Raji (cell line): ENCODE measurements around the gene RAD51B.

Experiments
- POLR2A ChIP-seq: IDR thresholded peaks from 2 replicates; pipeline ENCODE4 v1.6.1; 2011; ENCODE audit warnings: low read depth, low read length, control low read depth; ENCODE audit not compliant: insufficient read depth

RAD51B gene

DNA sequence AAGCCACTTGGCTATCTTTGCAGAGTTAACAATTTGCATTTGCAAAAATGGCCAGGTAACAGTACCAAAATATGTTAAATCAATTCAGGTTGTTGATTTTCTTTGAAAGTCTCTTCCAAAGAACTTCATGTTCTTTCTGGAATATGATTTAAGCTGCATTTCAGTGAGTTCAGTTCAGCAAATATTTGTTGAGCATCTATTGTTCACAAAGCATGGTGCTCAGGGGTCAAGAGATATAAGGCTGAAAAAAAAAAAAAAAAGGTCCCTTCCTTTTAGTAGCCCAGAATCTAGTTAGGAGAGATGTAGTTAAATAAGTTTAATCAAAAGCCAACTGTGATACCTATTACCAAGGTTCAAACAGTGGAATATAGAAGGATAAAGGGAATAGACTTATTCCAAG, 656.2 kb downstream of the RAD51B start:
- no peak for TF ChIP-seq POLR2A

DNA sequence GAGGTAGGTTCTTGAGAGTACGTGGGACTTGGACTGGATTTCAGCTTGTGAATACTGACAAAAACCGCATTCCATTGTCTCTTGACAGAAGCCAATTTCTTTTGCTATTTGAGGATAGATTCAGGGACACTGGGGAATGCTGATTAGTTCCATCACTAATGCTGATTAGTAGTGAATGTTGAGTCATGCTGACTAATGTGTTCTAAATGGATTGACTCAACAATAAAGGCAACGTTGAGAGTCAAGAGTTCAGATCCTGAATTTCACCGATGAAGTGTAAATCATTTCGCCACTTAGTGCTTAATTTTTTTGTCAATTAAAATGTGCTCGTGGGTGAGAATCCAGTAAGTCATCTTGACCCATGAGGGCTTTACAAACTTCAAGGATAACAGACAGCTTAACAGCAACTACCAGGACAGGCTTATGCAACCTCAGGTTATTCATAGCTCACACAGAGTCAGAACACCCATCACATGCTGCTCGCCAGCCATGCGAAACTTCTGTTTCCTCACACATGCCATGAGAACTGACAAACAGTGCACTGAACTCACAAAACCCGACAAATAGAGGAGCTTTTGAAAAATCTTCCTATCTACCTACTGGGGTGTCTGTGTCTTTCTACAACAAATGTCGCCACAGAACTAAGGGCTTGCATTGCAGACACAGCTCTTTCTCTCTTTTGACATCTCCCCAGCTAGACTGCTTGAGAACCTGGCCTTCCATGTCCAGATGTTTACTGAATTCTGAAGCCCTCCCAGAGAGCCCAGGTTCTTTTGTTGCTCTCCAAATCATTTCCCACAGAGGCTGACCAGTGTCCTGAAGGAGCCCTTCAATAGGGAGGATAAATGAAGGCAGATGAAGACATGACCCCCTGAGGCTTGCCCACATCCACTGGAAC, 656.9 kb downstream of the RAD51B start:
- 0 out of 2 replicates have a peak, but pooled peaks have one; percentile 15 for TF ChIP-seq POLR2A

DNA sequence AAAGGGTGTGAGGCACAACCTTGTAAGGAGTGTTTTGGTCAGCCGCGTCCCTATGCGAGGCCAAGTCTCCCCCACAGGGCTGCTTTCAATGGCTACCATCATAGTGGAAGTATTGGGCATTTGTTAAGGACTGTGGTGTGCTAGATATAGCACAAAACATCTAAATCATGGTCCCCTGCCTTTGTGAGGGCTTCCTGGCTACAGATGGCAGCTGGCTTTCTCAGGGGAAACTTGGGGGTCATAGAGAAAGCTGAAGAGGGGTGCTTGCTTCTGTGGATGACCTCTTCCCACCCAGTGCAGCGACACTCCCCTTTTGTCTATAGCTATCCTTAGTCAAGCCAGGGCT, 657.5 kb downstream of the RAD51B start:
- TF ChIP-seq POLR2A, result no peak

DNA sequence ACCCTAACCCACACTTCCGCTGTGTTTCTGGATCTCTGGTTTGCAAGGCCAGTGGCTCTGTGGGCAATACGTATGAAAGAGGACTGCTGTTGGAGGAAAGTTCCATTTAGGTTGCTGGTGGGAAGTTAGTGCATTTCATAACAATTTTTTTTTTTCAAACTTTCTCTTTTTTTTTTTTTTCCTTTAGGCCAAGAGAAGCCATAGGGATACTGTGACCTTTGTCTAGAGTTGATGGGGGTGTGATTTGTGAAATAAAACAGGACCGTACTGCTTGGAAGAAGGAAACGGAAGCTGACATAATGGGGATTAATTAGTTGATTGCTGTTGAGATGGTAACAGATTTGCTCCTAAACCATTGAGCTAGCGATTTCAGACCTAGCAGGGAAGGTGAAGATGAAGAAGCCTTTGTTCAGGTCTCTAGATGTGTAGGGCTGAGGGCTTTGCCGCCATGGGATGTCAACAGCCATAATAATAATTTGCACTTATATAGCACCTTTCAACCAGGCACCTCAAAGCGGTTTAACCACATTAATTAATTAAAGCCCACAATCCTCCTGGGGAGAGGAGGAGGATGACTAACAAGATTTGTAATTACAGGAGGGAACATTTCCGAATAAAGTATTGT, 658.0 kb downstream of the RAD51B start:
- TF ChIP-seq POLR2A, result no peak

DNA sequence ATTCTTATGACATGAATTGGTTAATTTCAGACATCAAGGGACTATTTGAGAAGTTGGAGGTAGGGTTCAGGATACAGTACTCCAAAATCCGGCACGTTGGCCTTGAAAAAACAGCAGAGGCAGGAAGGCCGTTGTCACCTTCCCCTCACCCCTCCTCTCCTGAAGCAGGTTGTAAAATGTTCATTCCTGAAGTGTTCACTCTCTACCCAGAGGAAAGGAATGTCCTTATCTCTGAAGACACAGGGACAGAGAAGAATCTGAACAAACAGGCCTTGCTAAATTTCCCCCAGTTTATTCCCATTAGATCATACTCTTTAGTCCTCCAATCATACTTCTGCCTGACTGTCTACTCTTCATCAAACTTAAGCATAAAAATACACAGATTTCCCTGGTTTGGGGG, 659.7 kb downstream of the RAD51B start:
- TF ChIP-seq POLR2A, result no peak

DNA sequence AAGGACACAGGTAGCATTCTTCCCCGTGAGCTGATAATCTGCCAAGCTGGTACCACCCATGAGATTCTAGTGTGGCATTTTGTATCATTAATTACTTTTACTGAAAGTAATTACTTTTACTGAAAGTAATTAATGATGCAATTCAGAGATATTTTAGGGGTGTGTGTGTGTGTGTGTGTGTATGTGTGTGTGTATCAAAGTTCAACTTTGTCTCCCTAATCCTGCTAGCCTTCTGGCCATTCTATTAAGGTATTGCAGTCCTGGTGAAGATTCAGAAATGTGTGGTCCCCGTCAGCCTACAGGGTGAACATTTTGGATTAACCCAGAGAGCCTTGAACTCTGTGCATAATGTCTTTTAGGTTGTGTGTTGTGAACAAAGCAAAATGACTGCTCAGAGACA, 662.4 kb downstream of the RAD51B start:
- no peak for TF ChIP-seq POLR2A

DNA sequence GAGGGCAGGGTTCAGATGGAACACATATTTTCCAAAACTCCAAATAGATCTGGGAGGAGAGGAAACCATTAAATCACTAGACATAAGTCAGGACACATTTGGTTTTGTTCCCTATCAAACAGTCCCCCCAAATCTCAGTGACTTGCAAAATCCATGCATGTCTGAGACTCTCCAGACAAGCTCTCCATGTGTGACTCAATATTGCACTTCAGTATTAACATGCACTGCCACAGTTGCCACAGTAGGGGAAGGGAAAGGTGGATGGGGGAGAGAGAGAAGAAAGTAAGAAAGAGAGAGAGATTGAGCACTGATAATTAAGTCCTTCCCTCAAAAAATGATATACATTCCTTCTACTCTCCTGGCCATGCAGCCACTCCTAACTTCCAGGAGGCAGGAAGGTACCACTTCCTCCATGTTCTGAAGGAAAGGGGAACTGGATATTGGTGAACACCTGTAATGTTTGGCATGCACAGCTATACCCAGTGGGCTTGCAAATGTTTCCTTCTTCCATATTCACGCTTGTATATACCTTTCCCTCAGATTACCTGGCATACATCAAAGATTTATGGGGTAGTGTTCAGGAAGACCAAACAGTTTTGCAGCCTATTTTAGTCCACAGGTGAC, 663.3 kb downstream of the RAD51B start:
- no peak for TF ChIP-seq POLR2A

DNA sequence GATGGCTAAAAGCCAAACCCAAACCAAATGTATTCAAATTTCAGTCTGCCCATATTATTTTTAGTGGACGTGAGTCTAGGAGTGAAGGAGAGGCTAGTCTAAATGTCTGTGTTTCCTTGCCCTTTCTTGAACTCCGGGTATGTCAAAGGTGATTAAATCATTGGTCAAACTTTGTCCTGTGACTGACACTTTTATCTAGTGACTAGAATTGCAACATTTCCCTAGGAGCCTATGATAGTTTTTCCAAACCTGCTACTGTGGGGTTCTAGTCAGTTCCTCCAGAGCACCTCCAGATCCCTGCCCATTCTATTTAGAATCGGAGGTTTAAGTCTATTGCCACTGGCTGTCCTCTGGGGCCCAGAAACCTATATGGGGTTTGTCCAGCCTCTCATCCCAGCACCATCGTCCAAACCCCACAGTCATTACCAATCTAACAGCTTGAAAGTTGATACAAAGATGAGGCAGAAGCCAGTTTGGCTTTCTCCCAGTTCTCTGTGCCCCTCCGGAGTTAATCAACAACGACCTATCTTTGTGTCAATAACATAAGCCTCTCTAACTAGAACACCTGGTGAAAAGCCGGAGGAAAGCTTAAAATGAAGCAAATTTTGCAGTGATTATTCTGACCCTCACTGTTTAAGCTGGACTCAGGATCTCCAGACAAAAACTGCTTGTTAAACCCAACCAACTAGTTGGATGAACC, 666.6 kb downstream of the RAD51B start:
- TF ChIP-seq POLR2A, result no peak

DNA sequence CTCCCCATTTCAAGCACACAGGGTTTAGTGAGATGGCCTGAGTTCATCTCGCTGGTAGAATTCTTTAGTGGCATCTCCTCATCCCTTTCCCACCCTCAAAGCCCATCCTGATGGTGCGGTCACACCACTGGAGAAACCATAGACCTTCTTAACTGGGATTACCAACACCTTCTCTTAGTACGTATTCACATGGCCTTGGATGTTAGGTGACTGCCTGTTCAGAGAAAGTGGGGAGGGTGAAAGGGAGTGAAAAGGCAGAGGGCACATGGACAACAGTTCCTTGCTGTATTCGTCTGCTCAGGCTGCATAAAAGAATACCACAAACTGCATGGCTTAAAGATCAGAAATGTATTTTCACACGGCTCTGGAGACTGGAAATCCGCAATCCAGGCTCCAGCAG, 667.2 kb downstream of the RAD51B start:
- TF ChIP-seq POLR2A, result no peak

DNA sequence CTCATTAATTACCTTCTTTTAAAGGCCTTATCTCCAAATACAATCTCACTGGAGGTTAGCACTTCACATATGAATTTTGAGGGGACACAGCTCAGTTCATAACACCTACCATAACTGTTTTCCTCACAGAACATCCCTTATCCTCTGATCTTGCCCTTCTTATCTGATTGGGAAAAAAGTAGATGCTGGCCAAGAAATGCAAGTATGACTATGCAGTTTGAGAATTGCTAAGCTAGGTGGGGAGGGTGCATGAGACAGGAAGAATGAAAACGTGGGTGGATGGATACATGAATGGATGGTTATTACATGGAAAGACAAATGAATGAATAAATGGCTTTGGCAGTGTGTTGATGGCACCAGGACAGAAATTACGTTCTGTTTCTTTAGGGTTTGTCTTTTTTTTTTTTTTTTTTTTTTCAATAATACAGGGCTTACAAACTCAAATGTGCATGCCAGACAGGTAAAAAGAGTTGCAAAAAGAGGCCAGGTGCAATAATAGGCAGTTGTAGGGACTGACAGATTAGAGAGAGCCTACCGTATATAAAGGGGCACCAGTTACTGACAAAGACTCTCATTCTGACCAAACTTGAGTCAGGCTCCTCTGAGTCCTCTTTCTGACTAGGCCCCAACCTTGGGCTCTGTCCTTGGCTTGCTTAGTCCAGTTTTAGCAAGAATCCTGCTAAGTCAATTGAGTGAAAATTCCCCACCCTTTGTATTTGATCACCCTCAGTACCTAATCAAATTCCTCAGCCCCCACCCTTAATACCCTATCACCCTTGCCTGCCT, 668.4 kb downstream of the RAD51B start:
- no peak for TF ChIP-seq POLR2A

DNA sequence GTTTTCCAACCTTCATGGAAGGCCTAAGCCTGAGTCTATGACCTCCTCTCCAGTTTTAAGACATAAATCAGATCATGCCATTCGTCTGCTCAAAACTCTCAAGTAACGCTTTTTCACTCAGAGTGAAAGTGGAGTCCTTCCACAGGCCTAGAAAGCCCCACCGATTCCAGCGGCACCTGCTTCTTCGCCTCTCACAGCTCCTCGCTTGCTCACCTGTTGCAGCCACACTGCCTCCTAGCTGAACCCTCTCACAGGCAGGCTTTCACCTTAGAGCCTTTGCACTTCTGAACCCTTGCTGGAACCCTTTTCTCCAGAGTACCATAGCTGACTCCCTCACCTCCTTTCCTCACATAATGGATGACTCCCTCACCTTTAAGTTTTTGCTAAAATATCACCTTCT, 672.2 kb downstream of the RAD51B start:
- TF ChIP-seq POLR2A, result no peak

DNA sequence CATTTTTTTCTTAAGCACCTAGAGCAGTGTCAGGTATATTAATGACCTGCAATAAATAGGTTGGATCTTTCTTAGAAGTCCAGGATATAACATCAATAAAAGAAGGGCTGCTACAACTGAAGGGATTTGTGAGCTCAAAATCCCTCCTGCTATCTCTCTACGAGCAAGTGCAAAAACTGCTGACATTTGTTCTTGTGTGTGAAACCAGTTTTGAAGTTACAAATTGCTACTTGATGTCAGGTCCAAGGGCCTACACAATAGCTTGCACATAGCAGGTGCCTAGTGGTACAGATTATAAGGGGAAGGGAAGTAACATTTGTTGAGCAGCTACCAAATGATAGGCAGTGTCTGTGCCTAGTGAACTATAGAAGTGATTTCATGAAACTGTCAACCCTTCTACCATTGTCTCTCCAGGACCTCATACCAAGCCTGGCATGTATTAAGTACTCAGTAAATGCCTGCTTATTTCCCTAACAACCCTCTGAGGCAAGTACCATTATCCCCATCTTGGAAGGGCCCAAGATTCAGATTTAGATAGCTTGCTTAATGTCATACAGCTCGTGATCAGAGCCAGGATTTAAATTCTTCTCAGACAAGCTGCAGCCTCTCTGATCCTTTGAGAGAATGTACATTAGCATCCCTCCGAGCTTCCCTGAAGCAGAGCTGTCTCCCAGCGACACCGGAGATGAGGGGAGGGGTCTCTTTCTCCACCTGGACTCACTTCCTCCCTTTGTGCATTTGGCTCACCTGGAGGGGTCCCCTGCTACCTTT, 673.0 kb downstream of the RAD51B start:
- TF ChIP-seq POLR2A, result no peak

DNA sequence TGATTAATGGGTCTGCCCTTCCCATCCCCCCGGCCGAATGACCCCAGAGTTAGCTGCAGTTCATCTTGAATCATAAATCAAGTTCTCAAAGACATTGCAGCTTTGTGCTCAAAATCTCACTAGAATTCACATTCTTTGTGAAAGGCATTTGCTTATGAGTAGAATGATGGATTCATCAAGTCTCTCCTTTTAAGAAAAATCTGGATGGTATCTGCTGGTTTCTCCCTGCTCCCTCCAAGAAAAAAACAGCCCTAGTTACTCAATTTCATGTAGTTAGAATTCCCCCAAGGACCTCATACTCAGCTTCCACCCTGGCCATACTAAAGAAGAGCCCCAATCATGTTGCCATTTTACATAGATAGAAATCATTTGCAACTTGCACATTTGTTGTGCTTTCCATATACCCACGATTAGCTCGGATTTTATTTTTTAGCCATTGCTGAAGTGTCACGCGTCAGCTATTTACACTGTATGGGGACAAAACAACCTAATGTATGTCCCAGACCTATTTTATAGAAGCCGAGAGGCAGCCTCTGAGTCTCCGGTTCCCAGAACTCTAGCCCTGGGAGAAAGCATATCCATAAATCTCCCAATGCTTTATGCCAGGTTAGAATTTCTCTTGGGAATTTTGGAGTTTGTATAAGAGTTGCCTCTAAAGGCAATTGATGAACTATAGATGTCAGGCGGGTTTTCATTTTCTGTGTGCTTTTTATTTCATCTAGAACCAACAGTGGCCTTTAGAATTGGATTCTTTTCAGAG, 673.8 kb downstream of the RAD51B start:
- TF ChIP-seq POLR2A, result no peak

DNA sequence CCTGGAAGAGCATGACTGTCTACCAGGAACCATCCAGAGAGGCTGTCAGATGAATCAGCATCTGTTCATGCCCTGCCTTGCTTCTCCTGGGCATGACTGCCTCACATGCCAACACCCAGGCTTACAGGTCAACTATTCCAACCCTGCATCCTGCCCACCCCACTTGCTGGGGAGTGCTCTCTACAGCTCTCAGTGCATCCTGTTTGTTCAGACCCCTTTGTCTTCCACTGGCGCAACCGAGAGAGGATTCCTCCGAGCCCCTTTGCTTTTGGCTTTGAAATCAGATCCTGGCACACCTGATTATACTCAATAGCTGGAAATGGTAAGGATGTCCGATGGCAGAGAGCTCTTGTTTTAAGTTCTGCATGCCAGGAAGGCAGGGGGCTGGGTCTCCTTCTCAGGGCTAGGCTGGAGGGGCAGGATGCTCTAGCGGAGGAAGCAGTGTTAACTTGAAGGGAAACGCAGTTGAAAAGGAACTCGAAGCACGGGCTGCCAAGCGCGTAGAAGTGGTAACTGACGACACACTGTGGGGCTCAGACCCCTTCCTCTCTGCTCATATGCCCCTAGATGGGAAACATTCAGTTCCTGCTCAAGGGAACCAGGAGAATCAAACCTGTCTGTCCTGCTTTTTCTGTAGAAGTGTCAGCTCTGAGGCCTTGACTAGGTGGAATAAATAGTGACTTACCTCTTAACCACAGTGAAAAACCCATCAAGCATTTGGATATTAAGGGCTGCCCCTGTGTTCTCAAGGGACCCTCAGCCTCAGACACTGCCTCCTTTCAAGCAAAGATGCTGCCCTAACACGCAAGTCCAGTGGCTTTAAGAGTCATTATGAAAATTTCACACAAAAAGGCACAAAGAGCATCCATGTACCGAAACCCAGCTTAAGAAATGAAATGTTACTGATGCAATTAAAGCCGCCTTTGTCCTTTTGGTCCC, 675.8 kb downstream of the RAD51B start:
- TF ChIP-seq POLR2A, result no peak
